Vagina (tissue), 2 donors: ENCODE results near the gene LRRC3. TPM values are rescaled to one million over a fixed set of nuclear protein-coding genes. Genes with fewer than 3 reads are reported as not detected.

Source experiments
- DNase-seq, 2 donors: peaks; one replicate each; pipeline ENCODE4 v3.0.0-alpha.2; 2017; ENCODE audit errors: extremely low spot score in 2 of 2
- H3K27ac ChIP-seq: fragments of 200-600 bp; sonication (generic); one replicate; pipeline ENCODE4 v1.5.1; 2019
- H3K27me3 ChIP-seq: fragments of 200-600 bp; sonication (generic); one replicate; pipeline ENCODE4 v1.5.1; 2019
- H3K36me3 ChIP-seq, 2 donors: fragments of 200-600 bp; sonication (generic); one replicate each; pipeline ENCODE4 v1.5.1; 2017 to 2019
- H3K4me1 ChIP-seq: fragments of 200-600 bp; sonication (generic); one replicate; pipeline ENCODE4 v1.5.1; 2019
- H3K4me3 ChIP-seq, 2 donors: fragments of 200-600 bp; sonication (generic); 1 replicate in 1 of 2; 2 replicates in 1 of 2; pipeline ENCODE4 v1.5.1; 2016 to 2019
- H3K9me3 ChIP-seq: fragments of 200-600 bp; sonication (generic); one replicate; pipeline ENCODE4 v1.5.1; 2019
- POLR2A ChIP-seq, 2 donors: fragments of 450-650 bp; IDR thresholded peaks; one replicate each; pipeline ENCODE4 v1.6.1; 2017; ENCODE audit warnings: antibody characterized with exemption in 2 of 2, mild to moderate bottlenecking in 2 of 2, moderate library complexity in 2 of 2
- POLR2AphosphoS5 ChIP-seq, 2 donors: sonication (generic); formaldehyde crosslinking; IDR thresholded peaks; one replicate each; pipeline ENCODE4 v1.9.0; 2017; ENCODE audit warnings: antibody characterized with exemption in 2 of 2, mild to moderate bottlenecking in 2 of 2, low read depth in 1 of 2; ENCODE audit not compliant: insufficient read depth in 1 of 2
- intact Hi-C: fragments of 100-400 bp; cut with DNase I; formaldehyde crosslinking; loops from one replicate; pipeline ENCODE4 v1.15.1; 2023
- total RNA-seq: library from RNA; depleted of rRNA; stranded (reverse); fragments of >200 nt; gene quantifications from one replicate; pipeline ENCODE4 v1.2.3, GENCODE V29; 2016
- TF ChIP-seq, protein P1 (sequence below), 3 experiments: fragments of 450-650 bp in 2 of 3; fragments of 200-600 bp in 1 of 3; sonication (generic) in 1 of 3; IDR thresholded peaks; one replicate each; pipeline ENCODE4 v1.5.1; 2017 to 2019; ENCODE audit warnings: antibody characterized with exemption in 3 of 3, mild to moderate bottlenecking in 2 of 3, moderate library complexity in 2 of 3

LRRC3 gene
- total RNA-seq, 1 donor from 2014 or later, result 2.5 TPM

DNA sequence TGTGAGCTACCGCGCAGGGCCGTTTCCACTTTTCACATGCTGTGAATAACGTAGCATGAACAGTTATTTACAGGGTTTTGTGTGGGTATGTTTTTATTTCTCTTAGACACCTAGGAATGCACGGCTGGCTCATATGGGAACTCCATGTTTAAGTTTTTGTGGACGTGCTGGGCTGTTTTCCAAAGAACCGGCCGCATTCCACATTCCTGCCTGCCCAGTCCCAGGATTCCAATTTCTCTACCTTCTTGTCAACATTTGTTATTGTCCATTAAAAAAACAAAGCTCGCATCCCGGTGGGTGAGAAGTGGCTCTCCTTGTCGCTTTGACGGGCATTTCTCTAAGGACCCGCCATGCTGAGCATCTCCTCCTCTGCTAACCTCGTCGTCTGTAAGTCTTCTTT lies 47.1 kb upstream of the LRRC3 start:
- intact Hi-C loops, result no loop called here
- TF ChIP-seq POLR2A (IDR thresholded peaks at IDR 0.05), result no peak
- TF ChIP-seq, protein P1, sequence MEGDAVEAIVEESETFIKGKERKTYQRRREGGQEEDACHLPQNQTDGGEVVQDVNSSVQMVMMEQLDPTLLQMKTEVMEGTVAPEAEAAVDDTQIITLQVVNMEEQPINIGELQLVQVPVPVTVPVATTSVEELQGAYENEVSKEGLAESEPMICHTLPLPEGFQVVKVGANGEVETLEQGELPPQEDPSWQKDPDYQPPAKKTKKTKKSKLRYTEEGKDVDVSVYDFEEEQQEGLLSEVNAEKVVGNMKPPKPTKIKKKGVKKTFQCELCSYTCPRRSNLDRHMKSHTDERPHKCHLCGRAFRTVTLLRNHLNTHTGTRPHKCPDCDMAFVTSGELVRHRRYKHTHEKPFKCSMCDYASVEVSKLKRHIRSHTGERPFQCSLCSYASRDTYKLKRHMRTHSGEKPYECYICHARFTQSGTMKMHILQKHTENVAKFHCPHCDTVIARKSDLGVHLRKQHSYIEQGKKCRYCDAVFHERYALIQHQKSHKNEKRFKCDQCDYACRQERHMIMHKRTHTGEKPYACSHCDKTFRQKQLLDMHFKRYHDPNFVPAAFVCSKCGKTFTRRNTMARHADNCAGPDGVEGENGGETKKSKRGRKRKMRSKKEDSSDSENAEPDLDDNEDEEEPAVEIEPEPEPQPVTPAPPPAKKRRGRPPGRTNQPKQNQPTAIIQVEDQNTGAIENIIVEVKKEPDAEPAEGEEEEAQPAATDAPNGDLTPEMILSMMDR (IDR thresholded peaks at IDR 0.05), result no peak
- no peak for TF ChIP-seq POLR2AphosphoS5 (IDR thresholded peaks at IDR 0.05; ENCODE audit: insufficient read depth in 1 of 2, low read depth in 1 of 2)

GRCh38 chr21:44413566-44414290 lies 41.6 kb upstream of the LRRC3 start:
- intact Hi-C loops, result no loop called here
- Histone ChIP-seq H3K27me3 (no peaks in the 10 kb centered on the region), H3K4me3 (no peak overlapping the region), H3K9me3 (no peaks in the 10 kb centered on the region), H3K36me3 (no peaks in the 10 kb centered on the region), H3K4me1 (no peaks in the 10 kb centered on the region), H3K27ac (no peak overlapping the region)
- no peak for DNase-seq
- TF ChIP-seq POLR2A (IDR thresholded peaks at IDR 0.05), result no peak
- TF ChIP-seq POLR2AphosphoS5 (IDR thresholded peaks at IDR 0.05; ENCODE audit: insufficient read depth in 1 of 2, low read depth in 1 of 2), result no peak
- TF ChIP-seq, protein P1 (IDR thresholded peaks at IDR 0.05), result no peak

More for the DNA sequence above, 47.1 kb upstream of the LRRC3 start:
- no peaks in the 10 kb centered on the region for H3K4me1 ChIP-seq
- no peaks in the 10 kb centered on the region for H3K9me3 ChIP-seq
- H3K27ac ChIP-seq, result no peak overlapping the region
- no peaks in the 10 kb centered on the region for H3K27me3 ChIP-seq
- DNase-seq, result no peak
- H3K36me3 ChIP-seq, result no peaks in the 10 kb centered on the region
- no peak overlapping the region for H3K4me3 ChIP-seq

DNA sequence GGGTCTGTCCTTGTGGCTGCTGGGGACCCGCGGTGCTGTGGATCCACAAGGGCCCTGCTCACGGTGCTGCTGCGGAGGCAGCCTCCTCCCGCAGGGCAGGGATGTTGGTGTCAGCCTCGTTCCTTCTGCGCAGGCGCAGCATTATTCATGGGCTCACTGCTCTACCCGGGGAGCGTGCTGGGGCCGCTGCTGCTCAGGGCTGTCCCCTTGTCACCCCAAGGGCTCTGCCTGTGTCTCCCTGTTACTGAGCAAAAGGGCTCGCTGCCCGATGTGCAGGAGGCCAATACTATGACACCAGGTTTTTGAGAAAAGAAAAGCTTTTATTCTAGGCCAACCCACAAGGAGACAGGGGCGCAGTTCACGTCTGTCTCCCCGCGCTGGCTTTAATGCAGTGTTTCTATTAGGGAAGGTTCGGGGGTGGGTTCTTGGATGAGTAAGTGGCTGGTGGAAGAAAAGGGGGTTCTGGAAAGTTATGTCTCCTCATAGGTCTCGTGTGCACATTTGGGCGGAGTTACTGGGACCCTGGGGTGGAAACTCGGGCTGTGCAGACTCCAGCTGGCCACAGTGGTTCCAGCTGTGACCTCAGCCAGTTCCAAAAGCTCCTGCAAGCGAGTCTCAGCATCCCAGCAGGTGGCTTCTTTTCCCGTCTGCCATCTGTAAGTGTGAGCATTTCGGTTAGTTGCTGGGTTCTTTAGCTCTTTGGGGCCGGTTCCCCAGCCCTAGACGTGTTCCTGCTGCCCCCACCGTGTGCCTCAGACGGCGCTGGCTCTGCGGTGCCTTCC lies 40.8 kb upstream of the LRRC3 start:
- intact Hi-C loops, result no loop called here
- Histone ChIP-seq H3K4me3 (no peak overlapping the region), H3K36me3 (no peaks in the 10 kb centered on the region), H3K9me3 (no peaks in the 10 kb centered on the region), H3K4me1 (no peaks in the 10 kb centered on the region), H3K27ac (no peak overlapping the region), H3K27me3 (no peaks in the 10 kb centered on the region)
- DNase-seq, result no peak
- TF ChIP-seq POLR2AphosphoS5 (IDR thresholded peaks at IDR 0.05; ENCODE audit: insufficient read depth in 1 of 2, low read depth in 1 of 2), result no peak
- TF ChIP-seq POLR2A (IDR thresholded peaks at IDR 0.05), result no peak
- TF ChIP-seq, protein P1 (IDR thresholded peaks at IDR 0.05), result no peak

DNA sequence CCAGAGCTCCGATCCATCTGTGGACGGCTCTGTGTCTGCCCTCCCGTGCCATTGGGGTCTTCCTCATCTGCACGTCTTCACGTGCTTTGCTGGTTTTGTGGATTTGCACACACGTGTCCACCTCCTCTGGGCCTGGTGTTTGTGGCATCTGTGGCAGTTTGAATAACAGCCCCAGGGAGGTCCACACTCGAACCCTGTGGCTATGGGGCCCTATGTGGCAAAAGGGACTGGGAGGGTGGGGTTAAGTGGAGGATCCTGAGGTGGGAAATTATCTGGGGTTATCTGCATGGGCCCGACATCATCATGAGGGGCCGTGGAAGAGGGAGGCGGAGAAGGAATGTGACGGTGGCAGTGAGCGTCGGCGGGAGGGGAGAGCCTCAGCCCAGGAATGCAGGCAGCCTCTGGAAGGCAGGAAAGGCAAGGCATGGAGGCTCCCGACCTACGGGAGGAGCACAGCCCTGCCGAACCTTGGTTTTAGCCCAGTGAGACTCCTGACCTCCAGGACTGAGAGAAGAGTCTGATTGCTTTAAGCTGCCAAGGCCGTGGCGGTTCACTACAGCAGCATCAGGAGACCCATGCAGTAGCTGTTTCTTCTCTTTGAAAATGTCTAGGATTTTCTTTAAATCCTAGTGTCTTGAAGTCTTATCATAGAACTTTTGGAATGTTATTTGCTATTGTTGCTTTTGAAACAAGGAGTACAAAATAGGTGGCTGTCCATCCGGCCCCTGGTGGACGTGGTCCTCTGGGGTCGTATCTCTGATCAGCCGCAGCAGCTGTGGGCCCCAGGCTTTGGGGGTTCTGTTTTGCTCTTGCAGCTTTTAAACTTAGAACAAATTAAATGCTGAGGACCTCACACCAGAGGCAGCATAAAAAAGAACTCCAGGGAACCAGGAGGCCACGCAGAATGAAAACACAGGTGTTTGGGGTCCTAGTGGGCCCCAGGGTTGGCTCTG lies 40.0 kb upstream of the LRRC3 start:
- H3K27ac ChIP-seq, result no peak overlapping the region
- intact Hi-C loops, result no loop called here
- H3K4me1 ChIP-seq, result no peaks in the 10 kb centered on the region
- no peaks in the 10 kb centered on the region for H3K27me3 ChIP-seq
- TF ChIP-seq POLR2A (IDR thresholded peaks at IDR 0.05) (no peak), POLR2AphosphoS5 (IDR thresholded peaks at IDR 0.05; ENCODE audit: insufficient read depth in 1 of 2, low read depth in 1 of 2) (no peak)
- TF ChIP-seq, protein P1 (IDR thresholded peaks at IDR 0.05), result no peak
- no peaks in the 10 kb centered on the region for H3K9me3 ChIP-seq
- no peaks in the 10 kb centered on the region for H3K36me3 ChIP-seq
- H3K4me3 ChIP-seq, result no peak overlapping the region
- DNase-seq, result no peak
